Keratinocyte (primary cell): ENCODE results near the gene CNGA2. TPM values are rescaled to one million over a fixed set of nuclear protein-coding genes. Genes with fewer than 3 reads are reported as not detected.

Experiments
- DNase-seq: peaks from one replicate; pipeline ENCODE4 v3.0.0-alpha.2; 2011; ENCODE audit warnings: low read depth, missing footprints, low spot score
- FAIRE-seq: peaks from 2 replicates; lab custom pipeline; 2011; peaks lifted over from hg19 to GRCh38; lab: Jason Lieb, UNC
- H2AFZ ChIP-seq: 2 replicates; pipeline ENCODE4 v1.6.0; 2012; ENCODE audit warnings: low read length, control low read depth, inconsistent platforms; ENCODE audit not compliant: control insufficient read depth
- H3K27ac ChIP-seq: 2 replicates; pipeline ENCODE4 v1.5.1; 2011; ENCODE audit warnings: low read length; ENCODE audit not compliant: control insufficient read depth, insufficient read depth
- H3K27me3 ChIP-seq: 3 replicates; pipeline ENCODE4 v1.6.0; 2011; ENCODE audit warnings: low read length; ENCODE audit not compliant: control insufficient read depth, insufficient read depth; ENCODE audit errors: extremely low read depth
- H3K36me3 ChIP-seq, 2 experiments: 2 replicates in 1 of 2; 3 replicates in 1 of 2; pipeline ENCODE4 v1.5.1; 2011; ENCODE audit warnings: low read length in 2 of 2, mild to moderate bottlenecking in 1 of 2; ENCODE audit not compliant: control insufficient read depth in 2 of 2, insufficient read depth in 2 of 2; ENCODE audit errors: extremely low read depth in 1 of 2
- H3K4me1 ChIP-seq: 3 replicates; pipeline ENCODE4 v1.5.1; 2011; ENCODE audit warnings: low read length; ENCODE audit not compliant: control insufficient read depth, insufficient read depth; ENCODE audit errors: extremely low read depth
- H3K4me2 ChIP-seq: 3 replicates; pipeline ENCODE4 v1.6.0; 2011; ENCODE audit warnings: low read depth, low read length; ENCODE audit not compliant: control insufficient read depth, insufficient read depth; ENCODE audit errors: extremely low read depth
- H3K4me3 ChIP-seq, 3 experiments: fragments of 200-600 bp in 1 of 3; sonication (generic) in 1 of 3; 2 replicates in 2 of 3; 3 replicates in 1 of 3; pipeline ENCODE4 v1.5.1; 2011 to 2016; ENCODE audit warnings: low read length in 3 of 3, mild to moderate bottlenecking in 3 of 3, control low read depth in 2 of 3, inconsistent platforms in 1 of 3, low read depth in 1 of 3, mixed read lengths in 1 of 3, mixed run types in 1 of 3, moderate library complexity in 1 of 3; ENCODE audit not compliant: control insufficient read depth in 2 of 3, insufficient read depth in 2 of 3; ENCODE audit errors: extremely low read depth in 1 of 3
- H3K79me2 ChIP-seq: 2 replicates; pipeline ENCODE4 v1.6.0; 2012; ENCODE audit warnings: low read length; ENCODE audit not compliant: control insufficient read depth, insufficient read depth
- H3K9ac ChIP-seq: 3 replicates; pipeline ENCODE4 v1.6.0; 2011; ENCODE audit warnings: low read length; ENCODE audit not compliant: control insufficient read depth, insufficient read depth; ENCODE audit errors: extremely low read depth
- H3K9me1 ChIP-seq: 3 replicates; pipeline ENCODE4 v1.6.0; 2011; ENCODE audit warnings: low read length; ENCODE audit not compliant: control insufficient read depth, insufficient read depth; ENCODE audit errors: extremely low read depth
- H3K9me3 ChIP-seq: 2 replicates; pipeline ENCODE4 v1.5.1; 2012; ENCODE audit warnings: low read depth, low read length; ENCODE audit not compliant: control insufficient read depth
- H4K20me1 ChIP-seq: 3 replicates; pipeline ENCODE4 v1.6.0; 2011; ENCODE audit warnings: low read length; ENCODE audit not compliant: control insufficient read depth, insufficient read depth; ENCODE audit errors: extremely low read depth
- CTCF ChIP-seq, 3 experiments: IDR thresholded peaks in 1 of 3; conservative IDR thresholded peaks in 1 of 3; optimal IDR thresholded peaks in 1 of 3; 2 replicates in 2 of 3; 3 replicates in 1 of 3; pipeline versions ENCODE3 to v1.5.1; 2011; ENCODE audit warnings: low read length in 3 of 3, mild to moderate bottlenecking in 3 of 3, moderate library complexity in 2 of 3, control low read depth in 1 of 3, inconsistent platforms in 1 of 3; ENCODE audit not compliant: insufficient read depth in 2 of 3; ENCODE audit errors: extremely low read depth in 1 of 3
- EZH2 ChIP-seq: IDR thresholded peaks from one replicate; pipeline ENCODE4 v1.6.1; 2012; ENCODE audit warnings: inconsistent platforms, mild to moderate bottlenecking, low read length, moderate library complexity
- dilution Hi-C: fragments of 300-500 bp; cut with MboI; formaldehyde crosslinking; loops from one replicate; pipeline ENCODE4 v1.7.0; 2020; ENCODE audit warnings: low sequenced_read_pairs; ENCODE audit not compliant: extremely low pct_ligation_motif_present
- polyA plus RNA-seq, 5 experiments: library from polyadenylated mRNA; depleted of rRNA in 3 of 5; stranded (reverse) in 3 of 5; stranded (forward) in 1 of 5; unstranded in 1 of 5; fragments of >200 nt; gene quantifications; 1 replicate in 1 of 5; 2 replicates in 3 of 5; 3 replicates in 1 of 5; pipeline versions ENCODE4 v1.2.1 to v1.2.3, GENCODE V29; 2011 to 2012; ENCODE audit warnings: missing spikeins in 2 of 5, low read depth in 1 of 5, low replicate concordance in 1 of 5

Gene CNGA2
- polyA plus RNA-seq, 1 donor (not counting 4 experiments of a cell fraction or from before 2014, with no cell fraction given) = not detected

GRCh38 chrX:151790481-151791160 is 56.1 kb downstream of the CNGA2 start:
- no peaks in the 10 kb centered on the region for H3K36me3 ChIP-seq
- H3K4me2 ChIP-seq = no peak overlapping the region
- H3K9me1 ChIP-seq = no peaks in the 10 kb centered on the region
- H3K4me3 ChIP-seq = no peak overlapping the region
- no peak for TF ChIP-seq CTCF (optimal IDR thresholded peaks at IDR 0.05 in 1 of 3, IDR thresholded peaks at IDR 0.05 in 1 of 3, conservative IDR thresholded peaks at IDR 0.05 in 1 of 3; ENCODE audit: extremely low read depth in 1 of 3, insufficient read depth in 2 of 3, low read length in 3 of 3)
- TF ChIP-seq EZH2 = no peak
- H3K9ac ChIP-seq = no peak overlapping the region
- DNase-seq (no peak), FAIRE-seq (no peak)
- H2AFZ ChIP-seq = no peak overlapping the region
- dilution Hi-C loops = no loop called here
- no peaks in the 10 kb centered on the region for H4K20me1 ChIP-seq
- H3K79me2 ChIP-seq = no peaks in the 10 kb centered on the region
- H3K9me3 ChIP-seq = no peaks in the 10 kb centered on the region
- H3K27me3 ChIP-seq = no peaks in the 10 kb centered on the region
- no peaks in the 10 kb centered on the region for H3K4me1 ChIP-seq
- H3K27ac ChIP-seq = no peak overlapping the region

DNA sequence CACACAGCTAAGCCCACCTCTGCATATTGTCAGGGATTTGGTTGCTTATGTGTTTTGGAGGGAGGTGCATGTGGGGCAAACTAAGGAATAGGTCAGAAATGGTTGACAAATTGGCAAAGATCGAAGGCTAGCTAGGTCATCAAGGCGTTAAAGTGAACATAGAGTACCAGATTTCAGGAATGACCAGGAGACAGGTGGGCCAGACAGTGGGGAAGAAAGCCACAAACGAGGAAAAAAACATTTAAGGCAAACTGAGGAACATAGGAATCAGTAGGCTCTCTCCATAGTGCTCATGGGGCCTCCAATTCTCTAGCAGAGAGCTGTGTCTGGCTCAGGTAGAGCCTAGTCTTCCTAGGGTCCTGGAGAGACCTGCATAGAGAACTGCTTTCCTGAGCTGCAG is 57.4 kb downstream of the CNGA2 start:
- H3K4me1 ChIP-seq = no peaks in the 10 kb centered on the region
- no peaks in the 10 kb centered on the region for H3K9me1 ChIP-seq
- no peaks in the 10 kb centered on the region for H3K9me3 ChIP-seq
- H3K4me3 ChIP-seq = no peak overlapping the region
- no peak for TF ChIP-seq EZH2
- no peak for TF ChIP-seq CTCF (optimal IDR thresholded peaks at IDR 0.05 in 1 of 3, IDR thresholded peaks at IDR 0.05 in 1 of 3, conservative IDR thresholded peaks at IDR 0.05 in 1 of 3; ENCODE audit: extremely low read depth in 1 of 3, insufficient read depth in 2 of 3, low read length in 3 of 3)
- DNase-seq (no peak), FAIRE-seq (no peak)
- H4K20me1 ChIP-seq = no peaks in the 10 kb centered on the region
- dilution Hi-C loops = no loop called here
- H2AFZ ChIP-seq = no peak overlapping the region
- no peaks in the 10 kb centered on the region for H3K79me2 ChIP-seq
- H3K4me2 ChIP-seq = no peak overlapping the region
- H3K9ac ChIP-seq = no peak overlapping the region
- H3K36me3 ChIP-seq = no peaks in the 10 kb centered on the region
- H3K27ac ChIP-seq = no peak overlapping the region
- no peaks in the 10 kb centered on the region for H3K27me3 ChIP-seq
